ENCODE results near the gene PTPRM.

The PTPRM gene

DNA sequence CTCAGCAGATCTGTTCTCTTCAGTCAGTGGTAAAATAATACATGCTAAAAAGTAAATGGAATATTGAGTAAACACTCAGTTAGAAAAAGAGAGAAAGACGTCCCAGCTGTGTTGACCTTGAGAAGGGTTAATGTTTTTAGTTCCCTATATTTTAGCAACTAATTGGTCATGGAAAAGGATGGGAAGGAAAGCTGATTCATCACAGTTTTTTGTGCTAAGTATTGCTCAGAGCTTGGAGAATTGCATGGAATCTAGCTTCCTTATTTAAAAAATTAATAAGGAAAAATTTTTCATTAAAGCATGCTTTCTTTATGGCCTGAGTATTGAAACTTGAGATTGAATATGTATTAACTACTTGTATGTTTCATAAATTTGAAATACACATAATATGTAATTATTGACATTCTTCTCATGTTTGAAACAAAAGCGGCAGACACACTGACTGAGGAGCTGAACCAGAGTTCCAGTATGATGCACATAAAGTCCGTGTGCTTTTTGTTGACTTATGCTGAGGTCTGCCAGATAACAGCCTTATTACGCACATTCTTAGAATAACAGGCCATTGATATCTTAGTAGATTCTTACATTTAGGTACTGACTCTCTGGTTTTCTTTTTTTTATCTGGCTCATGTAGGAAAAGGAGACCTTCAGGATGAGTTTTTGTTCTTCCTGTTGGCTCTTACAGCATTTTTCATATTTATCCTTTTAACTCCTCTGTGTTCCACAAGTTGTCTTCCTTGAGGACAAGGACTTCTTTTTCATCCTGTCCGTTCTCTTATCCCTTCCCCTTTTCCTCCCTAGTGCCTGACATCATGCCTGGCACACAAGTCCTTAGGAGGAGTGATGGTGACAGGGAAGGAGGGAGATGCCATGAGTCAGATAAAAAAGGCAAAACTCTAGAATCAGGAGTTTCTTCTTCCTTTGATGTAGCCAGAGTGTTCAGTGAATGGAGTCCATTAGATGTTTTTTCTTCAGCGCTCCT is 194.1 kb downstream of the PTPRM start:
- DNase-seq, result no peak

DNA sequence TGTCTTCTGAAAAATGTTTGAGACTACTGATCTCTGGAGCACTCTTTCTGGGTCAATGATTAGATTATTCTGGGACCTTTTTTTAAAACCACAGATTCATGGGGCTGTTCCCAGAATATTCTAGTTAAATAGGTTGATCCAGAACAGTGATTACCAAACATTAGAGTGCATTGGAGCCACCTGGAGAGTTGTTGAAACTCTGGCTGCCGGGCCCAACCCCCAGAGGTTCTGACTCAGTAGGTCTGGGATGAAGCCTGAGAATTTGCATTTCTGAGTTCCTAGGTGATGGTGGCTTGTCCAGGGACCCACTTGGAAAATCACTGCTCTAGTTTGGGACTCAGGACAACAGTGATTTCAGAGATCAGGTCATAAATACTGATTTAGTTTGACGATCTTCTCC is 197.3 kb downstream of the PTPRM start:
- no peak for DNase-seq

DNA sequence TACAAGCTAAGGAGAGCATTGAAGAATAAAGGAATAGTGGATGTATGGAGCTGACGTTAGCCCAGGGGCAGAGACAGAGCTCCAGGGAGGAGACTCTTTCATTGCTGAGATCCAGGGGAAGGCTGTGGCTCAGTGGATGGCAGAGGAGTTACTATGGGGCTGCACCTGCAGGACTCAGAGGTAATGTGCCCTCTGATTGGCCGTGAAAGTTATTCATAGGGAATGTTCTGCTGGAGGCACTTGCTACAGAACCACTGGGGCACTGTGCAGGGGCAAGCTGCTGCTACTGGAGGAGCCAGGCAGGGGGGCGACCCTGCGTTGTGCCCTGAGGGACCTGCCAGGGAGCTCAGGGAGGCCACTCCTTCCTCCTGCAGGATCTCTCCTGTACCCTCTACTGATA is 199.2 kb downstream of the PTPRM start:
- DNase-seq, result no peak

DNA sequence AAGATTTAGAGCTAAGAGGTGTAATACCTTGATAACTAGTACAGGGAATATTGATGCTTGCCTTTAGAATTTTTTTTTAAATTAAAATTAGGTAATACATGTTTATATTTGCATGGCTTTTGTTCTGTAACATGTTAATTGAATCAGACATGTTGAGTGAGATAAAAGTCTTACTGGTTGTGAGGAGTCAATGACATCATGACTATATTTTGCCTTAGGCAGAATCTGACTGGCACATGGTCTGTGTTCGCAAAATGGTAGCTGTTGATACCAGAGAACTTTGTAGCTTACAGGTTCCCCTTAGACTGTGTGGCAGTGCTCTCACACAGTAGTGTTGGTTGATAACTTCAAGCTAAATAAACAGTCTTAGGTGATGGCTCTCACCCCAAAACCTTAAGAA is 199.7 kb downstream of the PTPRM start:
- no peak for DNase-seq

DNA sequence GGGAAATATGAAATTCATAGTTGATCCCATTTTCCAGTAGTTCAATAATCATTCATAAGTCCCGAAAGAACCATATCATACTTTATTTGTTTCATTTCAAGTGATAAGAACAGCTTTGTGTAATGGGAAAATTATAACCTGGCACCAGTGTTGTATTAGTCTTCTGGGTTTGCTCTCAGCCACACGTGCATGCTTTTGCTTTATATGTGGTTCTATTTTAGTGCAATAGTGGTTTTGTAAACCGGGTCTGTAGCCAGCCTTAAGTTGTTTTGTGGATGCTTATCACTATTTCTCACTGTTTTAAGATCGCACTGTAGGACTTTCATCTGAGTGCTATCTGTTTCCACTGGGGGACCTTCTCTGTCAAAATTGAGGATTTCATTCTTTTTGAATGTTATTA is 203.8 kb downstream of the PTPRM start:
- DNase-seq, result no peak

- DNase-seq, result no peak
Observed at GRCh38 chr18:7772510-7772888, 205.4 kb downstream of the PTPRM start.

- DNase-seq, result no peak
Observed at GRCh38 chr18:7772951-7773350, 205.8 kb downstream of the PTPRM start.

DNA sequence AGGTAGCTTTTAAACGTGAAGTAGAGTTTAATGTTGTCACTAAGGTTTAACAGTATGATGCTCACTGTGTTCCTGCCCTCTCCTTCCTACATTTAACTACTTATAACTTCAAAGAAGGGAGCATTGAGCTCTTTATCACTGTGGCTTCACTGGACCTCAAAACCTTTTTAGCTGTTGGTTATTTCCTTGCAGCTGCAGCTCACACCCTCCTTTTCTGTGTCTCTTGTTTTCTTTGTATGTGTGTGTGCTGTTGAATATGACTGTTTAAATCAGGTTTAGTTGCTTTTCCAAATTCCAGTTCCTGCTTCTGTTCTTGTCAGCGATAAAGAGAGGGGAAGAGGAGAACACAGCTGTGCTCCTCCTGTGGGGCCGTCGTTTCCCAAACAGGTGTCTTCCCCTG is 208.0 kb downstream of the PTPRM start:
- no peak for DNase-seq

GRCh38 chr18:7775843-7776242 is 208.7 kb downstream of the PTPRM start:
- no peak for DNase-seq

DNA sequence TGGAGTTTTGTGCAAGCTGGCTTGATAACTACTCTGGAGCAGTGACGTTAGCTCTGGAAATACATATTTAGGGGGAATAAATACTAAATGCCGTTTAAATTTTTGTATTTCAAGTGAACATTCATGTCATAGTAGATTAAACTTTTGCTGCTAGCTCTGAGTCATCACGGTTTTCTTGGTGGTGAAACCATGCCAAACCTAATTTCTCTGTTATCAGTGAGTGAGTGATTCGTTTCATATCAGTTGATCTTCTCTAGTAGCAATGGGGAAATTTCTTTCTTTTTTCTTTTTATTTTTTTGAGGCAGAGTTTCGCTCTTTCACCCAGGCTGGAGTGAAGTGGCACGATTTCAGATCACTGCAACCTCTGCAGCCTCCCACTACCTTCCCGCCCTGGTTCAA is 211.1 kb downstream of the PTPRM start:
- DNase-seq, result no peak

- no peak for DNase-seq
Observed at GRCh38 chr18:7779211-7779610, 212.1 kb downstream of the PTPRM start.

GRCh38 chr18:7784171-7784570 is 217.1 kb downstream of the PTPRM start:
- DNase-seq, result no peak

- DNase-seq, result no peak
Observed at GRCh38 chr18:7786569-7786968, 219.5 kb downstream of the PTPRM start.

DNA sequence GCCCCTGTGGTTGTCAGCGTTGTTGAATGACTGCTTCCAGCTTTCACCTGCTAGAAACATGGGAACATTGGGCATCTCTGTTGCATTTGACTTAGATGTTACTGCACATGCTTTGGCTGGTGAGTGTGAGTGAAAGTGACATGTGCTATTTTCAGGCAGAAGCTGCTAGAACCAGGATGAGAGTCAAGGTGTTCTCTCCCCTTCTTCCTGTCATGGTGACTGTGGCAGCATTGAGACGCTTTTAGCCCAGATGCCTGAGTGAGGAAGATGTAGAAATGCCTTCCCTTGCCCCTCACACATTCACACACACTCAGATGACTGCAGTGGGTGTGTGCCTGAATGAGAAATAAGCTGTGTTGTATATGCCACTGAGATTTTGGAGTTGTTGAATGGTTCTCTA is 220.2 kb downstream of the PTPRM start:
- no peak for DNase-seq

GRCh38 chr18:7789856-7790552 is 222.9 kb downstream of the PTPRM start:
- DNase-seq, result no peak

DNA sequence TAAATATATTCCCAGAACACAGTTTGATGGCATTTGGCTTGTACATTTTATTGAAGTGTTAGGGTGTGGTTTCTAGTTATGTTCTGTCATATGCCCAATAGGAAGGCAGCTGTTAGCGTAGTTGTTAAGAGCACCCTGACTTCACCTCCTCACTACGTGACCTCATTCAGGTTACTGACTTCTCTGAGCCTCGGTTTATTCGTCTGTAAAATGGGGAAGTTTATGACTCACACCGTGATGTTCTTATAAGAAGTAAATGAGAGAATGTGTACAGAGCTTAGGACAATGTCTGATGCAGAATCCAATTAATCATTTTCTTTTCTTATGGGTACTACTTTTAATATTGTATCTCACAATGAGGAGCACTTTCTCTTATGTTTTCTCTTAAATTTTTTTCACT is 226.0 kb downstream of the PTPRM start:
- DNase-seq, result no peak

DNA sequence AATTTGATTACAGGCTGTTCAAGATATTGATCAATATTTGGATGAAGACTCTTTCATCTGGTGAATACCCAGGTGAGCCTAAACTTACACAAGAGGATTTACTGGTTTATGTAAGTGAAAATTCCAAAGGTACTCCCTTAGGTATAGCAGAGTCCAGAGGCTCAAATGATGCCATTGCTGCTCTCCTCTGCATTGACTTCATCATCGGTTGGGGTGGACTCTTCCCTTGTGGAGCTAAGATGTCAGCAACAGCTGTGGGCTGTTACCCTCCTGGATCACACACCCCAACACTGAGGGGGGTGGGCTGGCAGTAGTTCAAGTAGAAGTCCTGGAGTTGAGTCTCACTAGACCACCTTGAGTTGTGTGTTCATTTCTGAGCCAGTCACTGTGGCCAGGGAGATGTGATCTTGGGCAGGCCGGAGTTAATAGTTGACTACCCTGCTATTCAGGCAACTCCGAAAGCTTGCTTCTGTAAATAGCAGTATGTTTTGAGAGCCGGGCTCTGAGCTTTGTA is 236.9 kb downstream of the PTPRM start:
- no peak for DNase-seq

- no peak for DNase-seq
Observed at GRCh38 chr18:7805096-7805495, 238.0 kb downstream of the PTPRM start.

GRCh38 chr18:7805880-7806279 is 238.8 kb downstream of the PTPRM start:
- no peak for DNase-seq

DNA sequence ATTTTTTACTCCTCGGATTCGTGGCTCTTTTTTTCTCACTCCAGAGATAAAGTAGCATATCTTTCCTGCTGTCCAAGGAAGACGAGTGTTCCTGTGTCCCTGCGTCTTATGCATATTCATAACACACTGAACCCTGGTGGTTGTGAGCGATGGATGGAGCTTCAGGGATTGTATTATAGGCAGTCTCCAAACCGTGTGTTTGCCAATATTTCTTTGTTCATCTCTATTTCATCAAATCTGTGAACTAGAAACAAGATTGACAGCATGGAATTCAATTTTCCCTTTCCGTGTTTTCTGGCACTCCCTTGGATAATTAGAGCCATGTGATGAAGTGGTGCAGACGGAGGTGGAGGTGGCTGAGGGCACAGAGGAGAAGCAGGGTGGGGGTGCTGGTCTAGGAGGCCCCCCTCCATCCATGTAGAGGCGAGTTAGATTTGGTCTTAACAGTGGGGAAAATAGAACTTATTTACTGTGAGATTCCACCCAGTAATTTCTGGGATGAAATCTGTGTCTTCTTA is 240.9 kb downstream of the PTPRM start:
- DNase-seq, result no peak

GRCh38 chr18:7808992-7809391 is 241.9 kb downstream of the PTPRM start:
- DNase-seq, result no peak

DNA sequence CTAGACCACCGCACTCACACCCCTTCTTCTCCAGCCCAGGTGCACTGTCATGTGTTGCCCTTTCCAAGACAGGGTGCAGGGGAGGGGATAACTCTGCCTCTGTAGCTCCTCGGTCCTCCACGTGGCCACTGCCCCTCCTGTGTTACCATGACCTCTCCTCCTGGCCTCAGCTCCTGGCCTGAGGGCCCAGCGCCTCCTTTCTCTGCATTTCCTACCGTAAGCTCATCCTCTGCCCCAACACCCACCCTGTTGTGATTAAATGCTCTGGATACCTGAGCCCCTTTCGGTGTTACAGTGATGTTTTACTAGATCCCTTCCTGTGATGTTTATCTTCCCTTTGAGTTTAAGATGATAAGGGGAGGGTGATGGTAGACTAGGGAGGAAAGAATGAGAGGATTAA is 242.3 kb downstream of the PTPRM start:
- DNase-seq, result no peak

DNA sequence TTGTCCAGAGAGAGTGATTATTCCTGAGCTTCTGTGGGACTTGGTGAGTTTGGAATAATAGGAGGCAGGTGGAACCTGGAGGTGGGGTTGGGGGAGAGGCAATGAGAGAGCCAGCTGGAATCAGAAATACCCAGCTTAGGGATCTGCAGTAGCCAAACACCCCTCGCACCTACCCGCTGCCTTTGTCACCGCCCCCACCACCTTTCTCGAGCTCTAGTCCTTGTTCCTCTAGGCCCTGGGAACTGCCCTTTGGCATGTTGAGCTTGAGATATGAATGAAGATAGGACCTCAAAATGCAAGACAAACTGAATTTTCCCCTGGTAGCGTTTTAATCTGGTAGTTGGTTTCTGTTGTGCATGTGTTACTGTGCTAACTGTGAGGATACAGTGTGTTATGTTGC is 242.9 kb downstream of the PTPRM start:
- no peak for DNase-seq

All from activated CD8-positive, alpha-beta memory T cell treated with anti-CD3 and anti-CD28 coated beads, Interleukin-2, amount 50 U/mL, for 4 hours (primary cell).